GM12865 (cell line): ENCODE results near the gene AOC2.

Experiments used
- DNase-seq: peaks from one replicate; pipeline ENCODE4 v3.0.0; 2010; ENCODE audit warnings: low read depth
- H3K4me3 ChIP-seq: 2 replicates; pipeline ENCODE4 v1.5.1; 2011; ENCODE audit warnings: mild to moderate bottlenecking, low read depth, low read length, control low read depth
- CTCF ChIP-seq: IDR thresholded peaks from 2 replicates; pipeline ENCODE4 v1.5.1; 2011; ENCODE audit warnings: low read length, control low read depth, low read depth, inconsistent platforms; ENCODE audit not compliant: insufficient read depth; ENCODE audit errors: missing control alignments

AOC2 gene

GRCh38 chr17:42817866-42818265 lies 26.5 kb upstream of the AOC2 start:
- TF ChIP-seq CTCF, result no peak
- no peak overlapping the region for H3K4me3 ChIP-seq
- DNase-seq, result no peak

DNA sequence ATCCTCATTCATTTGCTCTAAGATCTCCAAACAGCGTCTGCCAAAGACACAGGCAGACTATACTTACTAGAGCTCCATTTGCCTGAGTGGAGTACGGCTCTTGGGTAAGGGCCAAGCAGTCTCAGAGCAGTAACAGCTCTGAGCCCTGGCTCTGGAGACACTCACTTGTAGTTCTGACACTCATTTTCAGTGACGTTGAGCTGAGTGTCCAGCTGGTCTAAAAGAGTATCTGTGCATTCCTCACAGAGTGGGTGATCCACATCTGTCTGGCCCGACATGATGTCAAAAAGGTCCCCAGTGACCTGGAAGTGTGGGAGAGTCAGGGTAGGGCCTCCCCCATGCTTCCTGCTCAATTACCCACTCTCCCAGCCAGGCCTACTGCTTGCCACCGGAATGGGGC lies 26.0 kb upstream of the AOC2 start:
- no peak for TF ChIP-seq CTCF
- no peak for DNase-seq
- no peak overlapping the region for H3K4me3 ChIP-seq

DNA sequence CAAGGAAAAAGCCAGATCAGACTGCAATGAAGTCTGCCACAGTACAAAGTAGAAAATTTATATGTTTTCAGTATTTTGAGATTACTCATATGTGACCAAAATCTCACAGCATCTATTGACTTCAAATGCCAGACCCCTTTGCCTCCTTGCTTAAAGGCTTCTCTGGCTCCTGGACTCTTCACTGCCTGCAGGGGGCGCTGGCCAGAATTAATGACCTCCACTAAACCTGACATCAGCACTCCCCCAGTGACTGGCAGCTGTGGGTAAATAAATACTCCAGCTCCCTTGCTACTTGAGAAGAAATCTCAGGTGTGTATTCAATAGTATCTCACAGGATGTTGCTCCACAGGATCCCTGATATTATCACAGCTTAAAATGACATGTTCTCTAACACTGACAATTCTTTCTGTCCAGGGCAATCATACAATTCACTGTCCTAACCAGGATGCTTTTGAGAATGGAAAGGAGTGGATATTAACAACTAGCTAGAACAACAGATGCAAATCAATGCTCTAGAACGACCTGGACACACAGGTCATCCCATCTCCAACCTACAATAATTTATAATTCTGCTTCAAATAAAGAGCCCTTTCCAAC lies 24.3 kb upstream of the AOC2 start:
- peak; percentile 74 for TF ChIP-seq CTCF
- H3K4me3 ChIP-seq, result no peak overlapping the region
- DNase-seq, result peak; percentile 82

- no peak overlapping the region for H3K4me3 ChIP-seq
- TF ChIP-seq CTCF, result no peak
- DNase-seq, result no peak
Observed at GRCh38 chr17:42821176-42821575, 23.2 kb upstream of the AOC2 start.

GRCh38 chr17:42827472-42827871 lies 16.9 kb upstream of the AOC2 start:
- H3K4me3 ChIP-seq, result no peak overlapping the region
- TF ChIP-seq CTCF, result no peak
- DNase-seq, result no peak

DNA sequence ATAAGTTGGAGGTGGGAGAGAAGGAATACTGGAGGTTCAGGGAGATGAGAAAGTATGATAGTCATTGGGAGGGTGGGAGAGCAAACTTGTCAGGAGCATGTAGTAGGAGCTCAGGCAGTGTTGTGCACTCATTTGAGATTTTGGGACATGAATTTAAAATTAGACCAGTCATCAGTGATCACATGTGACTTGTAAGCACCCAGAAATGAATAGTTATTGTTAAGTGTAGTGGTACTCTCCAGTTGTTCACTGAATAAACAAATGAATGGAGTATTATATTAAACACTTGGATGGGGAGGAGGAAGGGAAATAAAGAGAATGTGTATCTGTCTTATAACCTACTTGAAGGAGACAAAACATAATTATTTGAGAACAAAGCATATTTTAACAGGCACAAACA lies 13.4 kb upstream of the AOC2 start:
- no peak overlapping the region for H3K4me3 ChIP-seq
- no peak for DNase-seq
- TF ChIP-seq CTCF, result no peak

- DNase-seq, result no peak
- H3K4me3 ChIP-seq, result peak overlapping the region; percentile 95
- no peak for TF ChIP-seq CTCF
Observed at GRCh38 chr17:42832213-42832933, 12.0 kb upstream of the AOC2 start.
